IMR-90 (cell line): ENCODE data around the gene SIX2.

Experiments used
- BHLHE40 ChIP-seq: fragments of 150-350 bp; IDR thresholded peaks from 2 replicates; pipeline ENCODE4 v1.6.1; 2016; ENCODE audit warnings: mild to moderate bottlenecking, low read depth, low read length
- CTCF ChIP-seq: conservative IDR thresholded peaks from 2 replicates; pipeline ENCODE4 v1.5.1; 2012; ENCODE audit warnings: mild to moderate bottlenecking, low read depth, low read length, improper control_type of control experiment
- MAZ ChIP-seq: IDR thresholded peaks from 2 replicates; pipeline ENCODE4 v1.6.1; 2012; ENCODE audit warnings: low read depth, mild to moderate bottlenecking, low read length, improper control_type of control experiment, moderate library complexity, borderline replicate concordance
- MXI1 ChIP-seq: IDR thresholded peaks from 2 replicates; pipeline ENCODE4 v1.6.1; 2012; ENCODE audit warnings: low read depth, mild to moderate bottlenecking, low read length, moderate library complexity, borderline replicate concordance
- POLR2A ChIP-seq: IDR thresholded peaks from 2 replicates; pipeline ENCODE4 v1.6.1; 2012; ENCODE audit warnings: mild to moderate bottlenecking, low read depth, low read length
- RFX5 ChIP-seq: IDR thresholded peaks from 2 replicates; pipeline ENCODE4 v1.8.0; 2012; ENCODE audit warnings: low read depth, mild to moderate bottlenecking, low read length, moderate library complexity
- SMC3 ChIP-seq: fragments of 150-350 bp; IDR thresholded peaks from 2 replicates; pipeline ENCODE4 v1.6.1; 2016; ENCODE audit warnings: low read depth, mild to moderate bottlenecking, antibody characterized with exemption, low read length, moderate library complexity
- TF ChIP-seq, protein P1 (sequence below): fragments of 150-350 bp; IDR thresholded peaks from 2 replicates; pipeline ENCODE4 v1.6.1; 2017; ENCODE audit warnings: mild to moderate bottlenecking, antibody characterized with exemption, low read length, low read depth

- TF ChIP-seq SMC3 (no peak), CTCF (no peak), POLR2A (no peak), RFX5 (no peak), MAZ (no peak), BHLHE40 (no peak), MXI1 (no peak)
- TF ChIP-seq, protein P1, sequence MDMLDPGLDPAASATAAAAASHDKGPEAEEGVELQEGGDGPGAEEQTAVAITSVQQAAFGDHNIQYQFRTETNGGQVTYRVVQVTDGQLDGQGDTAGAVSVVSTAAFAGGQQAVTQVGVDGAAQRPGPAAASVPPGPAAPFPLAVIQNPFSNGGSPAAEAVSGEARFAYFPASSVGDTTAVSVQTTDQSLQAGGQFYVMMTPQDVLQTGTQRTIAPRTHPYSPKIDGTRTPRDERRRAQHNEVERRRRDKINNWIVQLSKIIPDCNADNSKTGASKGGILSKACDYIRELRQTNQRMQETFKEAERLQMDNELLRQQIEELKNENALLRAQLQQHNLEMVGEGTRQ = no peak
Observed at GRCh38 chr2:44957656-44958327, 51.5 kb downstream of the SIX2 start.
